ENCODE measurements around the gene TSPYL1.
"Not testable (repeated sequence)": the region's sequence is repeated elsewhere in the genome, so short reads cannot be mapped to it uniquely, and the experiment has no call there.

TSPYL1 gene

DNA sequence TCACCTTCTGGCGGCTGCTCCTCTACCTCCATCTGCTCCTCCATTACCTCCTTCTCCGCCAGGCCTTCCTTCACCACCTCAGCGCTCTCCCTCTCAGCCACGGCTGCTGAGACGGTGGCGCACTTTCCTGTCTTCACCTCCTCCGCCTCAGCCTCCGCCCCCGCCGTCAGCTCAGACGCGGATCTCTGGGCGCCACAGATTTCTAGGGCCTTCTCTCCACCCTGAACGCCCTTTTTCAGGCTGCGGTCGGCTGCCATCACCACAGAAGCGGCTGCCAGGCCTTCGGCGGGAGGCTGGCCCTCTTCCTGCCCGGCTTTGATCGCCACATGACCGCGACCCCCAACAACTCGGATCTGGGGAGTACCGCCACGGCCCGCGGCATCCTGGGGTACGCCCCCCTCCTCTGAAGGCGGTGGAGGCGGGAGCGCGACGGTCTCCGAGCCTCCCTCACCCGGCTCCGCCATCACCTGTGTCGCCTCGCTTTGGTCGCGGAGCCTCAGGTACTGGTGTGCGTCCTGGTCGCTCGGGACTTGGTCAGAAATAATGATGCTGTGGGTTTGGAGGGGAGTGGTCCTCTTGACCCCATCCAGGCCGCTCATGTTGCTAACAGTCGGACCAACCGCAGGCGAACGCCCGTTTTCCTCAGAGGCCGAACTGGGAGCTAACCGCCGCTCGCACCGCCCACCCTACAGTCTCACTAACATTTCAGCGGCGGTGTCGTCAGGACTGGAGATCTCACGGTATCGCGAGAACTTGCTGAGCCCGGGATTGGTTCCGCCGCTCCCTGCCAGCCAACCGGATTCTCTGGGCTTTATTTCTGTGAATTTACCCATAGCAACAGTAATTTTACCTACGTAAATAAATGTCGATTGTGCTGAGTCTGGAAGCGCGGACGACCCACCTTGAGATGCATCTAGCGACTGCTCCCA is at the start of gene TSPYL1:
Gene TSPYL1 (minus strand): TSS at position 699 of the 929 bp plus-strand sequence. CDS start 100 bp downstream, at position 599.
- DNase-seq: peak; percentile 85

DNA sequence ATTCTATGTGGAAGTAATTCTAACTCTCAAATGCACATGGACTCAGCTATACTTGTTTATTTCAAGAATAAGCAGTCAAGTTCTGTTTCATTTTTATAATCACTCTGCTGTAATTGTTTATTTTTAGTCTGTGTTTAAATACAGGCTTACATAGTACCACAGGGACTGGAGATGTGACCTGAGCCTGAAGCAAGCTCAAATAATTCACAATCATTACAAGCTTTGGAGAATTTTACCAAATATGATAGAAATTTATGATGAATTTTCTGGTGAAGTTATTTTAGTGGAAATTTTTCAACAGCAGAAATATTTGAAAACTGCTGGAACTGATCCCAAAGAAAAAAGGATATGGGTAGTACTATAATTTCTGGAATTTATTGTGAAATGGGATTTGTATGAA is 49.4 kb upstream of the TSPYL1 start:
- DNase-seq: no peak

DNA sequence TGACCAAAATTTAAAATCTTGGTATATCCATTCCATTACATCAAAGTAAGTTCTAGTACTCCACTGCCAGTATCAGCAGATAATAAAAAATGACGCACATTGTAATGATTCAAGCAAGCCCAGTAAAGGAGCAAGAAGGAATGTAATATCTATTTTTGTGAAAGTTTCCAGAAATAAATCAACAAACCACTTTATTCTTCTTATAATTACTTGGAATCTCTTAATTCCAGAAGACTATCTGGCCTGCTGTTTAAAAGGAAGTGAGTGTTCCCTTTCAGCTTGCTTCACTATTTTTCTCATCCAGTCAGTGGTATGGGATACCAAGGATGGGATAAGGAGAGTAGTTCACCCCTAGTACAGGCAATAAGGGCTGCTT is 48.8 kb upstream of the TSPYL1 start:
- DNase-seq: no peak

DNA sequence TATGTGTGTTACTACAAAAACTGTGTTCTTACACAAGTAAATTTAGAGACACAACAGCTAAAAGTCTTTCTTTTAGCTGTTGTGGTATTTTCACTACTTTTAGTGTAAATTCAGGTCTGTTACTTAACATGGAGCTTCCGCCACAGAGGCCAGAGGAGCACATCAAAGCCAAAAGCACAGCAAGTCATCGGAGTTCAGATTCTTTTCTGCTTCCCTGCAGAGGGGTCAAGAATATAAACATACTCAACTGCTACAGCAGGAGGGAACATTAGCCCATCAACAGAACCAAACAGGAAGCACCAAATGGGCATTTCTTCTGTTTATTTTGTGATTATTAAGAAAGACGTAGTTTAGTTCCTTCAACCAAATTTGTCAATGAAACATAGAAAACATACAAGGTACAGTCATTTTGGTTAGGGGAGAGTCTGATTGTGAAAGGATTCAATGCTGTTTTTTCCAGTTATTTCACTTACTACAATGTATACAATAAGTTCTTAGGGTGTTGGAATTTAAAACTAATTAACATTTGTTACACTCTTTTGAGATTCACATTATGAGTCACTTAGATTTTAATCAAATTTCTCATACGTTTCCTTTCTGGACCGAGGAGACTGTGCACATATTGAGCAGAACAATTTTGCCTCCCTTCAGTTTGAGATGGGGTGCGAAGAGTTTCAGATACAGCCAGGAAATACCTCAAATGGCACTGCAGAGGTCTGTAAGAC is 48.2 kb upstream of the TSPYL1 start:
- DNase-seq: no peak

DNA sequence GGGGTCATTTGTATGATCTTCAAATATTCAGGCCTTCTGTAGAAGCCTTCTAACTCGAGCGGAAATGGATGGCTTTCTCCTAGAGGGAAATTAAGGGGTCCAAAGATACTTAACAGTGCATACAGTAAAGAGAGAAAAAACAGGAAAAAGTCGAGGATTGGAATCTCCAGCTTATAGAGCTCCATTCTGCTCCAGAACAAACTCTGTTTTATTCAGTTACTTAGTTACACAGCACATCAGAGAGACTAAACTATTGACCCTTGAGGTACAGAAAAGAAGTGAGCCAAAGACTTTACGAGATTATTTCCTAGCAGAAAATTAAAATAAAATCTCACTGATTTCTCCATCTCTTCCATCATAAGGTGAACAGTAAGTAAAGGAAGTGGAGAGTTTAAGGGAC is 47.3 kb upstream of the TSPYL1 start:
- DNase-seq: no peak

DNA sequence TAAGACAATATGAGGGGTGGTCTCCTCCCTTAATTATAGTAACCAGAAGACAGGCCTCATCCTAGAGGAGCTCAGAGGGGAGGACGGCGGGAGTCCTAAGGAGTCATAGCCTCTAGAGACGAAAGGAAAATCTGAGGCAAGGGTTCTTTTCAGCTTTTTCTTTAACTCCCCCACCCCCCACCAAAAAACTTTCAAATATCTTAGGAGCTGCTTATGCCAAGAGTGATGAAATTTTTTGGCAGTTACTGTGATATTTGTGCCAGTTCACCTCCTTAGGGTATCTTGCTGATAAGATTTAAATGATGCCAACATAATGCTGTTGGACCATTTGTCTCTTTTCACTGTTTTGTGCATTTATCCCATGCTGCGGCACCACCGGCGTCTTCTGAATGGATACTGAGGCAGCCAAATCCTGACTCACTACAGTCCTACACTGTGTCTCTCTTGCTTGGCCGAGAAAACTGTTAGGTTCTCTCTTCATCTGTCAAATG is 46.5 kb upstream of the TSPYL1 start:
- no peak for DNase-seq

DNA sequence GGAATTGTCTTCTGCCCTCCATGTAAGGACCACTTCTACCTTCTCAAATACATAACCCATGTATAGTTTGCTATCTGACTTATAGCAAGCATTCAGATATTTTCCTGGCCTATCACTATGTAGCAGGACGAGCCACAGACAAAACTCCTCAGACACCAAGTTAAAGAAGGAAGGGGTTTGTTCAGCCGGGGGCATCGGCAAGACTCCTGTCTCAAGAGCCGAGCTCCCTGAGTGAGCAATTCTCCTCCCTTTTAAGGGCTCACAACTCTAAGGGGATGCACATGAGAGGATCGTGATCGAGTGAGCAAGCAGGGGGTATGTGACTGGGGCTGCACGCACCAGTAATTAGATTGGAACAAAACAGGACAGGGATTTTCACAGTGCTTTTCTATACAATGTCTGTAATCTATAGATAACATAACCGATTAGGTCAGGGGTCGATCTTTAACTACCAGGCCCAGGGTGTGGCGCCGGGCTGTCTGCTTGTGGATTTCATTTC is 46.0 kb upstream of the TSPYL1 start:
- DNase-seq: not testable (repeated sequence)

DNA sequence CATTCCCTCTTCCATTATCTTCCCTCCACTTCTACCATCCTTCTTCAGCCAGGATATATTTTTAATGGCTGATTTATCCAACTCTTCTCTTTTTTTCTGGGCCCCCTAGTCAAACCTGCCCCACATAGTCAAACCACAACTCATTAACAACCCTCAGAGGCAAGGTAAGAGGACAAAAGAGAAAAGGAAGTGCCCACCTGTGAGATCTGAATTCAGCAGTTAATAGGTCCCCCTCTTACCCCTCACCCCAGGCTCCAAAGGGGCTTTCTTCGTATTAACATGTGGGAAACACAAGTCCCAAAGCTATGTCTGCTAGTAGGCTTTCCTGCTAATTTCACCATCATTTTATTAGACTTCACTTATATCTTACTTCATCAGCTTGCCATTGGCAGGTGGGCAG is 44.1 kb upstream of the TSPYL1 start:
- no peak for DNase-seq

DNA sequence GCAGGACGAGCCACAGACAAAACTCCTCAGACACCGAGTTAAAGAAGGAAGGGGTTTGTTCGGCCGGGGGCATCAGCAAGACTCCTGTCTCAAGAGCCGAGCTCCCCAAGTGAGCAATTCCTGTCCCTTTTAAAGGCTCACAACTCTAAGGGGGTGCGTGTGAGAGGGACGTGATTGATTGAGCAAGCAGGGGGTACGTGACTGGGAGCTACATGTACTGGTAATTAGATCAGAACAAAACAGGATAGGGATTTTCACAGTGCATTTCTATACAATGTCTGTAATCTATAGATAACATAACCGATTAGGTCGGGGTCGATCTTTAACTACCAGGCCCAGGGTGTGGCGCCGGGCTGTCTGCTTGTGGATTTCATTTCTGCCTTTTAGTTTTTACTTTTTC is 42.2 kb upstream of the TSPYL1 start:
- DNase-seq: not testable (repeated sequence)

DNA sequence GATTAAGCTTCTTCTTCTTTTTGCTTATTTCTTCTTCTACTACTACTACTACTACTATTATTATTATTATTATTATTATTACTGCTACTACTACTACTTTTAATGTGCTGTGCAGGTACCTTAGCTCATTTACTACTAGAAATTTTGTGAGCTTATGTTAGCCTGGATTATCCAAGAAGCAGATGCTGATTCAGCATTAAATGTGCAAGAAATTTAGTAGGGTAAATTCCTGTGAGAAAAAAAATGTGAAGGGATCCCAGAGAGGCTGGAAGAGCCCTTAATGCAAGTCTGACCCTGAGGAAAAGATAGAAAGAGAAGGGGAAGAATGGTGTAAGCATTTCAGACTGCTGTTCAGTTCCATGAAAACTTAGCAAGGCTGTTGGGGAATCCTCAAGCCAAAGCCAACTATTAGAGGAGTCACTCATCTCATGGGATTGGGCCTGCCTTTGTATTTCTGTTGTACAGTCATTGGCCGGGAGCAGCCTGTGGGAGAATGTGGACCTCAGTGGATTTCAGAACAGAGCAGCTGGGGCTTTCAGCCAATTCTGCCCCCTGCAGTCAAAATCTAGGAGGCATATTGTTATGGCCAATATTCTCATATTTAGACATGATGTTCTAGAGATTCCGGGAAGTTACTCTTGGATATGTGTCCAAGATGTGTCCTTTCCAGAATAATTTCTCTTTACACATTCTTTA is 37.2 kb upstream of the TSPYL1 start:
- no peak for DNase-seq

DNA sequence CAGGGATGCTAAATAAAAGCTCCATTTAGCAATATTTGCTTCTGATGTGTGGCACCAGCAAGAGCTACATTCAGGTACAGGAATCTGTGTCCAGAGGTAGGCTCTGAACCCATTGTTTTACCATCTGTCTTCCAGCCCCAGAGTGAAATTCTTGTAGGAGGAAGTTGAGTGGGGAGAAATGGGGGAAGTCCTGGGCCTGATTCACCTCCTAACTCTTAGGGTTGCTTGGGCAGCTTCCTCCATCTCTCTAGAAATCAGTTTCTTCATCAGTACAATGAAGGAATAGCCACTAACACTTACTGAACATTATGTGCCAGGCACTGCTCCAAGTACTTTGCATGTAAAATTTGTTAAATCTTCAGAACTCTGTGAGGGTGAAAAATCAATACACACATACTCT is 35.1 kb upstream of the TSPYL1 start:
- no peak for DNase-seq

DNA sequence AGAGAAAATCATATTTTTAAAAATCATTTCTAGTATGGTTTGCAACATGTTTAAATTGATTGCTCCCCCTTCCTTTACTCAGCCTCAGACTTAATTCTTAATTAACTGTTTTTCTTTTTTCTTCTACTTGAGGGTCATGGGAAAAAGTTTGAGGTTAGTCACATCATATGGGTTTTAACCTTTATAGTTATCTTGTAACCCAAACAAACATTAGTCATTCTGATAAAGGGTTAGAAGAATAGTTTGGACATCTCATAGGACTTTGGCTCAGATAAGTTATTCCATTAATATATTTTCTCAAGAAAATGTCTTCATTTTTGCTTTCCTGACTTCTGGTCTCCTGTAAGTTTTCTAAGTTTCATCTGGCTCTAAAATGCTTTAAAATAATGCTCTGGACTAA is 34.5 kb upstream of the TSPYL1 start:
- no peak for DNase-seq

DNA sequence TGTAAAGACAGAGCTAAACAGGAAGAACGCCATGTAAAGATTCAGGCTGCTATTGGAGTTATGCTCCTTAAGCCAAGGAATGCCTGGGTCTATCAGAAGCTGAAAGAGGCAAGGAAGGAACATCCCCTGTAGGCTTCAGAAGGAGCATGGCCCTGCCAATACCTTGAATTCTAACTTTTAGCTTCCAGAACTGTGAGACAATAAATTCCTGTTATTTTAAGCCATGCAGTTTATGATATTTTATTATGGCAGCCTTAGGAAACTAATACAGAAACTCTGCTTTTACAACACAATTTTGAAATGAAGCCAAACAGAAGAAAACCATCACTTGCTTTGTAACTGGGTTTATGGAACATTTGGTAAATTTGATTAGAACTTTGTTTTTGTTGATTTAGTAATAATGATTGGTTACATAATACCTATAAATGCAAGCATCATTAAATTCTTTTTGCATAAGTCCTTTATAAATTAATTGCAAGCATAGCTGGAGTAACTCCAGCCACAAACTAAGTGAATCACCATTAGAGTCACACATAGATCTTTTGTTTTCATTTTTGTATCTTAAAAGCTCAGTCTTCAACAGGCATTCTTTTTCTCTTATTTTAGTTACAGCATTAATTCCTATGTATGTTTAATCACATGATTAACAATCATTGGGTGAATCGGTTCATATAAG is 33.5 kb upstream of the TSPYL1 start:
- DNase-seq: no peak

DNA sequence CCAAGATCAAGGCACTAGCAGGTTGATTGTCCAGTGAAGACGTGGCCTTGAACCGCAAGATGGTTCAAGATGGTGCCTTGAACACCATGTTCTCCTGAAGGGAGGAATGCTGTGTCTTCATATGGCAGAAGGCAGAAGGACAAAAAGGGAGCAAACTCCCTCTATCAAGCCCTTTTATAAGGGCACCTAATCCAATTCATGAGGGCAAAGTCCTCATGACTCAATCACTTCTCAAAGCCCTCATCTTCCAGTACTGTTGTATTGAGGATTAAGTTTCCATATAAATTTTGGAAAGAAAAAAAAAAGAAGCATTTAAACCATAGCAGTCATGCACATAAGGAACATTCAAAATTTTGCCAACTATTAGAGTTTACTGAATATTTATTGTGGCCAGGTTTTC is 29.9 kb upstream of the TSPYL1 start:
- no peak for DNase-seq

DNA sequence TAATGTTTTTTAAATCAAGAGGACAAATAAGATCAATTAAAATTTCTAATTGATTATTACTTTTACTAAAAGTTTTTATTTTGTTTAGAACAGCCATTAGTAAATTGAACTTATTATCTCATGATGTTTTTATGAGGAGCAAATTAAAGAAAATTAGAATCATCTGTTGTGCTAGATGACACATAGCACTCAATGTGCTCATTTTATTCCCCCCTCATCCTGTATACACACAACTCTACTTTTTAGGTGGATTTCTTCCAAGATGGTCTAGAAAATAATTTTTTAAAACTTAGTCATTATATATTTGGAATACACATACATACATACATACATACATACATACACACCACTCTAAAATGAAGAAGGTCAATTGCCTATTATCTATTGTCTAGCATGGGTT is 29.3 kb upstream of the TSPYL1 start:
- DNase-seq: no peak

DNA sequence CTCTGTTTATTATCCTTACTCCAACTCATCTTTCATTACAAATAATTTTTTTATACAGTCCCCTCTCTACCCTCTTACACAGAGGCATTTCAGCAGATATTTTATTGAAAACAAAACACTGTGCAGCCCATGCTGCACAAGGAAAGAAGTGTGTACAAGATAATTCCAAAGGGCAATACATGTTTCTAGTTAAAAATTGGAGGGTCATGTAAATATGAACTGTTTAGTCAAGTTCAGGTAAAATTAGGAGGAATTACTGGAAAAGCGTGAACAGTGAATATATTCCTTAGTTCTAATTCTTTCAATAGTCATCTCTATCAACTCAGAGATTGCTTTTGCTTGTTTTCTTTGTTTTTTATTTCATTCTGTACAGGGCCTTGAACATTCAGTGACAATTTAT is 27.9 kb upstream of the TSPYL1 start:
- DNase-seq: no peak

DNA sequence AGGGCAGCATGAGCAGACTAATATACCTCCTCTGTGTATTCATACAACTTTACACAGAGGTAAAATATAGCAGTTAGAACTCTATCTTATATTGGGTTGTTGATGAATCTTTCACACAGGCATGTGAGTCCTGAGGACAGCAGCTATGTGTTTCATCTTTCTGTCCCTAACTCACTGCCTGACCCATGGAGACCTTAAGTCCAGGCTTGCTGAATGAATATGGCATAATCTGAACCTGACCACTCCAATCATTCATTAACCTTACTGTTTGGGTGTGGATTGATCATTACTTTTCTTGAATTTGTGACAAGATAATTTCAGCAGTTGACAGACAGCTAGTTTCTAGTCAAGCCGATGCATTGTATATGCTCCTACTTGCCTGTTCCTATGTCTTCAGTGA is 27.3 kb upstream of the TSPYL1 start:
- no peak for DNase-seq

DNA sequence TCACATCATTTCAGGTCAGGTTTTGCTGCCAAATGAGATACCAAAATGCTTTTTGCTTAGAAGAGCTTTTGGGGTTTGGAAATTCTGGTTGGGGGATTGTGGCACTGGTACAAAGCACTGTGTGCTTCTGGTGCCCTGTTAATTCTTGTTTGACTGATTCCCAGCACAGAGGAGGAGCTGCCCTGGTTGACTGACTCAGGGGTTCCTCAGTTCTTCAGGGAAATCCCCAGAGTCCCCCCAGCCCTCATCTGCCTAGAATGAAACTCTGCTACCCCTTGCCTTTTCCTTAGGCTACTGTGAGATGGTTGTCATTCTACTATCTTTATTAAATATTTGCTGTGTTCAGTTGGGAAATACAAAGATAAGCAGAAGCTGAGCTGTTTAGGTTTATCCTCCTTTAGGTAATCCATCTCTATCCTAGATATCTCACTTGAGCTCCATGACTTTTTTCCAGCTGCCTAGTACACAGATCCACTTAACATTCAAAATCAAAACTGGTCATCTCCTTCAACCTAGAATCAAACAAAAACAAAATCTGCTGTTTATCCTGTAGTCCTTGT is 24.9 kb upstream of the TSPYL1 start:
- DNase-seq: no peak

DNA sequence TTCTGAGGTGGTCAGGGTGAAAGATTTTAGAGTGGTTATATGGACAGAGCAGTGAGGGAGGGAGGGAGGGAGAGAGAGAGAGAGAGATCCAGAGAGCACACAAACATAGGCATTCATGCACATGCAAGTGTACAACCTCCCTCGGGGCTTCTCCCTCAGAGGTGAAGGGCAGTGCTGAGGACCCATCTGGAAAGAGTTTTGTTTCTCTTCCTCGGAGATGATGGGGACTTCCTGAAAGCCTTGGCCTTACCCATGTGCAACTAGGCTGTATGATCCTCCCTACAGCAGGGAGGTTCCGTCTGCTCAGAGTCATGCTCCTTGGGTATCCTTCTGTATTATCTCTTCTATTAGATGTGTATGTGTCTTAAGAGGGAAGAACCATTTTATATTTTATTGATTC is 21.4 kb upstream of the TSPYL1 start:
- no peak for DNase-seq

DNA sequence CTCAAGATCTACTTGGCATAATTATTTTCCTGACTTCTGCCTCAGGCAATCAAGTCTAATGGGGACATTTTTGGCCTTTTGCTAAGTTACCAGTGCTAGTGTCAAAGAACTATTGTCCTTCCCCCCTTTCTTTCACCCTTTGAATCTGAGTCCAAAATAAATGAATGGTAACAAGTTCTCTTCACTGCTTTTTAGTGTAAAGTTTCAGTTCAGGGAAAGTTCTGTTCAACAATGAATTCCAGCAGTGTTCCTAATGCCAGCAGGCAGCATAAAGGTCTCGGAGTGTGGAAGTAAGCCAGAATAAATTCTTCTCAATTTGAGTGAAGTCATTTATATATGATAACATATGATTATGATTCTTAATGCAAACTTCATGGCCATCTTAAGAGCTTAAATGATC is 20.8 kb upstream of the TSPYL1 start:
- DNase-seq: no peak

DNA sequence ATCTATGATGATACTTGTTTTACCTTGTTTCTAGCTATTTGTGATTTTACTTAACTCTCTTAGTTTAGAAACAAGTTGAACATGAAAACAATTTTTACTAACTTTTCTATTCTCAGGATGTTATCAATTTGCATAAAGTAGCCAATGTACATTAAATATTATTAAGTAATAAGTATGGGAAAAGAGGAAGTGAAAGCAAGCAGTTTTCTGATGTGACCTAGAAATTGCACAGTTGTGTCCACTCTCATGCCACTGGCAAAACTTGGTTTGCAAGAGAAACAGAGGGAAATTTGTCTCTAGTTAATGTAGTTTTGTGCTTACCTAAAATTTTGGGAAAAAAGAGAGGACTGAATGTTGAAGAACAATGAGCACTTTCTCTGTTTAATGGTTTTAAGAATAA is 19.2 kb upstream of the TSPYL1 start:
- DNase-seq: no peak

DNA sequence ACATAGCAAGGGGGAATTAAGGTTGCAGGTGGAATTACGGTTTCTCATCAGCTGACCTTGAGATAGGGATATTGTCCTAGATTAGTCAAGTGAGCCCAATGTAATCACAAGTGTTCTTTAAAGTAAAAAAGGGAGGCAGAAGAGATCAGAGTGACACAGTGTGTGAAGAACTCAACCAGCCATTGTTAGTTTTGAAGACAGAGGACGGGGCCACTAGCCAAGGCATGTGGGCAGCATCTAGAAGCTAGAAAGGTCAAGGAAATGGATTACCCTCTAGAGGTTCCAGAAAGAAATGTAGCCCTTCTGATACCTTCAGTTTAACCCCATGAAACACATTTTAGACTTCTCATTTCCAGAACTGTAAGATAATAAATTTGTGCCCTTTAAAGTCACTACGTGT is 18.5 kb upstream of the TSPYL1 start:
- no peak for DNase-seq
